Parathyroid adenoma (tissue), 2 donors: ENCODE data around the gene MSANTD2.

Experiments
- H2AFZ ChIP-seq: fragments of 300-600 bp; sonication (generic); one replicate; pipeline ENCODE4 v1.7.0; 2017; ENCODE audit warnings: antibody characterized with exemption, mild to moderate bottlenecking
- H3K27ac ChIP-seq: fragments of 300-600 bp; sonication (generic); one replicate; pipeline ENCODE4 v1.7.0; 2017
- H3K27me3 ChIP-seq: fragments of 300-600 bp; sonication (generic); one replicate; pipeline ENCODE4 v1.7.0; 2017; ENCODE audit warnings: low read length; ENCODE audit not compliant: control insufficient read depth, insufficient read depth
- H3K36me3 ChIP-seq: fragments of 300-600 bp; sonication (generic); one replicate; pipeline ENCODE4 v1.7.0; 2017; ENCODE audit warnings: low read length; ENCODE audit not compliant: control insufficient read depth, insufficient read depth
- H3K4me1 ChIP-seq: fragments of 300-600 bp; sonication (generic); one replicate; pipeline ENCODE4 v1.7.0; 2017; ENCODE audit warnings: control low read depth
- H3K4me2 ChIP-seq: fragments of 300-600 bp; sonication (generic); one replicate; pipeline ENCODE4 v1.7.0; 2017; ENCODE audit warnings: low read length
- H3K4me3 ChIP-seq: fragments of 300-600 bp; sonication (generic); one replicate; pipeline ENCODE4 v1.7.0; 2017; ENCODE audit warnings: low read depth, low read length
- H3K79me2 ChIP-seq: fragments of 300-600 bp; sonication (generic); one replicate; pipeline ENCODE4 v1.7.0; 2017; ENCODE audit warnings: control low read depth
- H3K9ac ChIP-seq: fragments of 300-600 bp; sonication (generic); one replicate; pipeline ENCODE4 v1.7.0; 2017; ENCODE audit warnings: mild to moderate bottlenecking
- H3K9me3 ChIP-seq: fragments of 300-600 bp; sonication (generic); one replicate; pipeline ENCODE4 v1.7.0; 2017; ENCODE audit warnings: low read length; ENCODE audit not compliant: control insufficient read depth
- CTCF ChIP-seq: fragments of 300-600 bp; sonication (generic); IDR thresholded peaks from one replicate; pipeline ENCODE4 v1.7.0; 2017; ENCODE audit warnings: antibody characterized with exemption, mild to moderate bottlenecking
- donor health status: primary hyperparathyroidism.

MSANTD2 gene

DNA sequence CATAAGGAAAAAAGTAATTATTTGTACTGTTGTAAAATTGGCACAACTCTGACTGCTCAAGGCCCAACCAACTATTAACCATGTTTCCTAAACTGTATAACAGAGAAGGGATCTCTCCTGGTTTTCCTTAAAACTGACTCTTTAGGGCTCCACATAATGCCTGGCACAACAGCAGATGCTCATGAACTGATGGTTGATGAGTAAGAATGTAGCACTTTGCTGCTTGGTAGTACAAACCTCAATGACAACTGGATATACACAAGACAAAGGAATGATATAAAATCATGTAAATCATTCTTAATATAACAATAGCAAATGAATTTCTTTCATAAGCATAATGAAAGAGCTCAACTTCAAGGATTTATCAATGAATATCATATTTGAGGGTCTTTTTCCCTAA is 11.7 kb downstream of the MSANTD2 start:
- H2AFZ ChIP-seq, result no peak overlapping the region
- no peak overlapping the region for H3K27ac ChIP-seq
- H3K9me3 ChIP-seq, result no peaks in the 10 kb centered on the region
- H3K27me3 ChIP-seq, result no peaks in the 10 kb centered on the region
- TF ChIP-seq CTCF, result no peak
- H3K4me1 ChIP-seq, result no peaks in the 10 kb centered on the region
- no peak overlapping the region for H3K9ac ChIP-seq
- H3K4me2 ChIP-seq, result no peak overlapping the region
- no peaks in the 10 kb centered on the region for H3K36me3 ChIP-seq
- no peak overlapping the region for H3K4me3 ChIP-seq
- H3K79me2 ChIP-seq, result peaks cover 14% of the 10 kb centered on the region

GRCh38 chr11:124784051-124784450 is 16.2 kb downstream of the MSANTD2 start:
- no peak overlapping the region for H3K4me3 ChIP-seq
- no peaks in the 10 kb centered on the region for H3K27me3 ChIP-seq
- peaks cover 7% of the 10 kb centered on the region for H3K79me2 ChIP-seq
- H3K27ac ChIP-seq, result no peak overlapping the region
- H3K4me2 ChIP-seq, result no peak overlapping the region
- H3K36me3 ChIP-seq, result no peaks in the 10 kb centered on the region
- no peaks in the 10 kb centered on the region for H3K4me1 ChIP-seq
- no peak for TF ChIP-seq CTCF
- H3K9me3 ChIP-seq, result no peaks in the 10 kb centered on the region
- H2AFZ ChIP-seq, result no peak overlapping the region
- no peak overlapping the region for H3K9ac ChIP-seq

GRCh38 chr11:124783002-124783401 is 17.2 kb downstream of the MSANTD2 start:
- no peak overlapping the region for H3K4me3 ChIP-seq
- no peak overlapping the region for H3K27ac ChIP-seq
- peaks cover 7% of the 10 kb centered on the region for H3K79me2 ChIP-seq
- H3K9ac ChIP-seq, result no peak overlapping the region
- H2AFZ ChIP-seq, result no peak overlapping the region
- no peaks in the 10 kb centered on the region for H3K36me3 ChIP-seq
- no peaks in the 10 kb centered on the region for H3K9me3 ChIP-seq
- no peaks in the 10 kb centered on the region for H3K27me3 ChIP-seq
- TF ChIP-seq CTCF, result no peak
- no peaks in the 10 kb centered on the region for H3K4me1 ChIP-seq
- no peak overlapping the region for H3K4me2 ChIP-seq

GRCh38 chr11:124779568-124779967 is 20.6 kb downstream of the MSANTD2 start:
- Histone ChIP-seq H3K4me1 (no peaks in the 10 kb centered on the region), H3K36me3 (no peaks in the 10 kb centered on the region), H3K4me2 (no peak overlapping the region), H3K4me3 (no peak overlapping the region), H3K9me3 (no peaks in the 10 kb centered on the region), H3K27me3 (no peaks in the 10 kb centered on the region), H3K27ac (no peak overlapping the region), H2AFZ (no peak overlapping the region), H3K79me2 (peaks cover 10% of the 10 kb centered on the region), H3K9ac (no peak overlapping the region)
- no peak for TF ChIP-seq CTCF

GRCh38 chr11:124778281-124778680 is 21.9 kb downstream of the MSANTD2 start:
- no peak for TF ChIP-seq CTCF
- Histone ChIP-seq H3K79me2 (peaks cover 10% of the 10 kb centered on the region), H3K9me3 (no peaks in the 10 kb centered on the region), H3K27ac (no peak overlapping the region), H2AFZ (no peak overlapping the region), H3K9ac (no peak overlapping the region), H3K36me3 (no peaks in the 10 kb centered on the region), H3K4me3 (no peak overlapping the region), H3K4me2 (no peak overlapping the region), H3K4me1 (no peaks in the 10 kb centered on the region), H3K27me3 (no peaks in the 10 kb centered on the region)
